Ammon's horn (tissue), 1 donor: ENCODE data around the gene ULBP3.
A peak's percentile ranks its signal among the peaks of the same experiment; 100 is the strongest.
"Not testable (repeated sequence)": the region's sequence is repeated elsewhere in the genome, so short reads cannot be mapped to it uniquely, and the experiment has no call there.

Source experiments
- DNase-seq: peaks from one replicate; pipeline ENCODE4 v3.0.0-alpha.2; 2016; ENCODE audit warnings: low spot score

Gene ULBP3

DNA sequence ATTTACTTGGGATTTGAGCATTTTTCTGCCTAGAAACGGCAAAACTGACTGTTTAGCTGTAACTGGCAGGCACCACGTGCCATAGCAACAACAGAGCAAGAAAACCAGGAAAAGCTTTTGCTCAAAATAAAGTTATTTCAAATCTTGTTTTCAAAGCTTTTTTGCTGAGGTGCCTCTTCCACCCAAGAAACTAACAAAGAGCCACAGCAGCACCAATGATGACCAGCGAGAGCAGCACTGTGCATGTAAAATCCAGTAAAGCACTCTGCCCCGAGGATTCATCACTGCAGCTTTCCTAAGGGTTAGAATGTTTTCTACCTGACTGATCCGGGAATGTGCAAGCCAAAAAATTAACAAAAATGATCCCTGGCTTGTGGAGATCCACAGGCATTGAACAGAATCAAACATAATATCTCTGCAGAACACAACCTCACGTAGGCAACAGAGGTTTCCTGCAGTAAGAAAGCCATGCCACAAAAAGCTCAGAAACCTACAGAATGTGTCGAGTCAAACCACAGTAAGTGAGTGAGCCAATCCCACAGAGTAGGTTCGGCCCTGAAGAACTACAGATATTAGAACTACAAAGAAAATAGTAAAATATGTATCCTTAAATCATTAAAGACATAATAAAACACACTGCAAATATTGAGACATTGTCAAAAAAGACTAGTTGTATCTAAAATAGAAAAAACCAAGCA lies 7.4 kb upstream of the ULBP3 start:
- DNase-seq, result peak; percentile 29

- DNase-seq, result no peak
These were observed 6.1 kb upstream of the ULBP3 start for GRCh38 chr6:150075034-150075421.

- not testable (repeated sequence) for DNase-seq
These were observed 5.6 kb upstream of the ULBP3 start for GRCh38 chr6:150074396-150075033.

GRCh38 chr6:150072201-150072600 lies 3.3 kb upstream of the ULBP3 start:
- no peak for DNase-seq

DNA sequence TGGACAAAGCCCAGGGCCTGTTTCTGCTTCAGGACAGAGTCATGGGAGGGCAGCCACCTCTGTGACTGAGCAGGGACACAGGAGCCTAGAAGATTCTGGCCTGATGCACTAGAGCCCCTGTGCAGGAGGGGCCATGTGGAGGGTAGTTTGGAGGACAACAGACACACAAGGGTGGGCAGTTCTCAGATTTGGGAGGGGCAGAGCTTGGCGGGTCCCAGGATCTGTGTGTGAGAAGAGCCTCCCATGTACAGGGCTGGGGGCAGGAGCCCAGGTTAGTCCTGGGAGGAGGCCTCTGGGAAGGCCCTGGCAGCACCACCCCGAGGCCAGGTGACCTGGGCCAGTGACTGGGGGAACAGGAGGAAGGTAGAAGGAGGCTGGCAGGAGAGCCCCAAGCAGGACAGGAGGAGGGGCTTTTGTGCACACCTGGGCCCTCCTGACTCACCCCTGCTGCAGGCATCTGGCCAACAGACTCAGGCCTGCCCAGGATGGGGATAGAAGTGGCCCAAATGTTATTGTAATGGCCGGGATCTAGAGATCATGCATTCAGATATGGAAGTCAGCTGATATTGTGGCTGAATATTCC lies 1.4 kb upstream of the ULBP3 start:
- DNase-seq, result no peak

DNA sequence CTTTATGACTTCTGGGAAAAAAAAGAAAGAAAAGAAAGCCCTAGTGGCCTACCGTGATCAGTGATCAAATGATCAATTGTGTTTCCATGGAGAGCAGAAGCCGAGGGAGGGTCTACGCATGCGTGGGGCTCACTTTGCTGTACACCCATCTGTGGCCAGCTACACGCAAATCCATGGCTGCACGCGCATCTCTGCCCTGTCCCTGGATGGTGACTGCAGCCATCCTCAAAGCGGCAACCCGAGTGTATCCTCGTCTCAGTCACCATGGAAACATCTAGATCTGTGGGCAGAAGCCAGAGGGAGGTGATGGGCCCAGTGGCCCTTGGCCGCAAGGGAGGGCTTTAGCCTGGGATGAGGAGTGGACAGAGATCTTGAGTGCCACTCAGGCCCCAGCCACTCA lies 785 bp upstream of the ULBP3 start:
- DNase-seq, result peak; percentile 63

DNA sequence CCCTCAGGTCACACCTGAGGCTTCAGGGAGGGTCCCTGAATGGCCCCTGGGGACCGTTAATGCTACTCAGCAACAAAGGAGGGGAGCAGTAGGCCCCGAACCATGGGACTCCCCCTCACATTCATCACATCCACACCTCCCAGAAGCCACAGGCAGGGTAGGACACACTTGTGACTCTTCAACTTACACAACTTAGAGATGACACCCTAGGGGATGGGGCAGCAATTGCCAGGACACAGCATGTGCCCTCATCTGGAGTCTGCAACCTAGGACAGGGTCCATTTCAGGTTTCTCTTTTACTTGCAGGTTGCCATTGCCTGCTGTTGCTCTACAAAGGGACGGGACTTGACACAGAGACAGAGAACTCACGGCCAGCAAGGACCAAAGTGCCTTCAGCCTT lies 770 bp downstream of the ULBP3 start:
- no peak for DNase-seq

DNA sequence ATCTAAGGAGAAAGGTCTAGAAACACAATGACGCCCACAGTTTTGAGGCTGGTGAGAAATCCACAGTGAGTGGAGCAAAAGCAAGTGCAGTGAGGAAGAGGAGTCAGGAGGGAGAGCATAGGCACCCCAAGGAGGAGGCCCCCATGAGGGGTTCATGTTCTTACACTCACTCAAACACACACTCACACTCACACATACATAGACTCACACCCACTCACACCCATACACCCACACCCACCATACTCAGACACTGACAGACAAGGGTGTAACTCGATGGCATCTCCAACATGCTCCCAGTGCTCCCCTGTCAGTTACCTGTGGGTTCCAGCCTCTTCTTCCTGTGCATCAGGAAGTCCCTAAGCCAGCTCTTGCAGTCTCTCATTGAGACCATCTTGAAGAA lies 3.8 kb downstream of the ULBP3 start:
- no peak for DNase-seq

DNA sequence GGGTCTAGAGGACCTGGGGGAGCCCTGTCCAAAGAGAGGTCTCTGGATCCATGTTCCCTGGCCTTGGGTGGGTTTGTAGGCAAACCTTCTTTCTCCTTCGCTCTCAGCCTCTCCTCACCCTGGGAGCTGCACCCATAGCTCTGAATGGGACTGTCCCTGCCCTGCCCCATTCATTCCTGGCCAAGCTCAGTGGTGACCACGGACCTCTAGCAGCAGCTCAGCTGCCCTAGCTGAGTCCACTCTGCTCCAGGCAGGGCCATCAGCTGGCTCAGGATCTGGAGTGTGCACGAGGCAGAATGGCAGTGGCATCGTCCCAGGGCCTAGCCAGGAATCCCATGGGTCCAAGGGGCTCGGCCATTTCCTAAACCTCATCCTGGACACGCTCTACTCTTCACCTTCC lies 5.3 kb downstream of the ULBP3 start:
- no peak for DNase-seq

DNA sequence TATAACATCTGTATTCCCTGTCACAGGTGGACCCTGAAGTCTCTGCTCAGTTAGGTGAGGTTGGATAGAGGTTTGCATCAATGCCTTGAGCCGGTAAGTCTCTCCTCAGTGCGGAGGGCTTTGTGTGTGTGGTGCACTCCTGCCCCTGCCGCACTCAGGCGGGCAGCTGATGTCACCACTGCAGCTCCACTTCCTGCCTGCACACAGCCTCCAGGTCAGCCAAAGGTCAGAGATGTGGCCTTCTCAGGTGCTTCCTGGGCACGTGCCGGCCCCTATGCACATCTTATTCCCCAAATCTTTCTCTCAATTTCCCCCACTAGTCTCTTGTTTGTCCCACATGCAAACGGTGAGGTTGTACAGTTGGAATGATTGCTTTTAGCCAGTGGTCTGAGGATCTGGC lies 8.9 kb downstream of the ULBP3 start:
- not testable (repeated sequence) for DNase-seq

DNA sequence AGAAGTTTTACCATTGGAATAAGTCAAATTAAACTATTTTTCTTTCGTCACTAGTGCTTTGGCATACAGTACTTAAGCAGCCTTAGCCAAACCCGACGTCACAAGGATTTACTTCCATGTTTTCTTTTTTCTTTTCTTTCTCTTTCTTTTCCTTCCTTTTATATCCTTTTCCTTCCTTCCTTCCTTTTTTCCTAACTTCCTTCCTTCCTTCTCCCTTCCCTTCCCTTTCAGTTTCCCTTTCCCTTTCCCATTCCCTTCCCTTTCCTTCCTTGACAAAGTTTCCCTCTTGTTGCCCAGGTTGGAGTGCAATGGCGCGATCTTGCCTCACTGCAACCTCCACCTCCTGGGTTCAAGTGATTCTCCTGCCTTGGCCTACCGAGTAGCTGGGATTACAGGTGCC lies 9.9 kb downstream of the ULBP3 start:
- DNase-seq, result no peak

- DNase-seq, result no peak
These were observed 10.6 kb downstream of the ULBP3 start for GRCh38 chr6:150058231-150058792.

GRCh38 chr6:150057501-150057951 lies 11.4 kb downstream of the ULBP3 start:
- no peak for DNase-seq

DNA sequence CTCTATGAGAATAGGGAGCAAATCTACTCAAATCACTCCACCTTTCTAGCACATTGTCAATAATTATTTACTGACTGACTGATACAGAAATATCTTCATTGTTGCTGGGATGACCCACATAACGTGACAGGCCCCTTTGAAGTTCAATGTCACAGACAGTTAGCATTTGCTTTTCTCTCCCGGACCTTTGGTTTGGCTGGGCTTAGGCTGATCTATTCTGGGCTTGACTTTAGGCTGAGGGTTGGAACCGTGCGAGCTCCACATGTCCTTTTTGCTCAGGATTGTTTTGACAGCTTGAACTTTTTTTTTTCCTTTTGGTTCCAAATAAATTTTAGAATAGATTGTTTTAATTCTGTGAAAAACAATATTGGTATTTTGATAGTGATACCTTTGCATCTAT lies 12.0 kb downstream of the ULBP3 start:
- no peak for DNase-seq

DNA sequence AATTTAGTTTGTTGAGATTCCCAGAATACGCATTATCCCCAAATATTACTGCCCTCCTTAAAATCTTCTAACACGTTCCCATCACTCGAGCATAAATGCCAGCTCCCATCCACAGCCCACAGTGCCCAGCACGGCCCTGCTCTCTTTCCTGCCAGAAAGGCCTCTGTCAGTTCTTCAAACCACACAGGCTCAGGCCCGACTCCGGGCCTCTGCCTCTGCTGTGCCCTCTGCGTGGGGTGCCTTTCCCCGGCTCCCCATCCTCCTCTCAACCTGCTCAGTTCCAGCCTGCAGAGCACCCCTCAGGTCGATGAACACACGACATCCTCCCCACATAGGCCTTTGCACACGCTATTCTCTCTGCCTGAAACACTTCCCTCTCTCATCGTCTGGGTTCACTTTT lies 12.8 kb downstream of the ULBP3 start:
- DNase-seq, result no peak

DNA sequence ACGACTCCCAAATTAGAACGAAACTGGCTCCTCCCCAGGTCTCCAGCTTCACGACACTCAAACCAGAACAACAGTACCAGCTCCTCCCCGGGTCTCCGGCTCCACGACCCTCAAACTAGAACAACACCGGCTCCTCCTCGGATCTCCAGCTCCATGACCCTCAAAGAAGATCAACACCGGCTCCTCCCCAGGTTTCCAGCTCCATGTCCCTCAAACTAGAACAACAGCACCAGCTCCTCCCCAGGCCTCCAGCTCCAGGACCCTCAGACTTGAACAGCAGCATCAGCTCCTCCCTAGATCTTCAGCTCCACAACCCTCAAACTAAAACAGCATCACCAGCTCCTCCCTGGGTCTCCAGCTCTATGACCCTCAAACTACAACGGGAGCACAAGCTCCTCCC lies 13.8 kb downstream of the ULBP3 start:
- no peak for DNase-seq

- DNase-seq, result no peak
These were observed 15.5 kb downstream of the ULBP3 start for GRCh38 chr6:150053450-150053849.

- no peak for DNase-seq
These were observed 18.1 kb downstream of the ULBP3 start for GRCh38 chr6:150050846-150051245.

DNA sequence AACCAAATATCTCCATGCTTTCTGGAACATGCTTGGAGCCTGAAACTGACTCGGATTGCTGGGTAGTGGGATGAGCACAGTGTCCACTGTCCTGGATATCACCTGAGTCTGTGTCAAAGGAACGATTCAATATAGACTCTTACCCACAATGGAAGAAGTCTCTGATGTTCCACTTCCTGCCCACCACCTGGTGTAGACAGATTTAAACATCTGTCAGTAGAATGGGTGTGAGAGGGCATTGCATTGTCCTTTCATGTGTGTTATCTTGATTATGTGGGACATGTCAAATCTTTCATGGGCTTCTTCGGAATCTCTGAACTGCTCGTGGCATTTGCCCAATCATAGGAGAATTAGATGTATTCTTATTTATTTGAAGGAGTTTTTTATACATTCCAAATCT lies 20.8 kb downstream of the ULBP3 start:
- no peak for DNase-seq

- no peak for DNase-seq
These were observed 22.0 kb downstream of the ULBP3 start for GRCh38 chr6:150046943-150047342.

DNA sequence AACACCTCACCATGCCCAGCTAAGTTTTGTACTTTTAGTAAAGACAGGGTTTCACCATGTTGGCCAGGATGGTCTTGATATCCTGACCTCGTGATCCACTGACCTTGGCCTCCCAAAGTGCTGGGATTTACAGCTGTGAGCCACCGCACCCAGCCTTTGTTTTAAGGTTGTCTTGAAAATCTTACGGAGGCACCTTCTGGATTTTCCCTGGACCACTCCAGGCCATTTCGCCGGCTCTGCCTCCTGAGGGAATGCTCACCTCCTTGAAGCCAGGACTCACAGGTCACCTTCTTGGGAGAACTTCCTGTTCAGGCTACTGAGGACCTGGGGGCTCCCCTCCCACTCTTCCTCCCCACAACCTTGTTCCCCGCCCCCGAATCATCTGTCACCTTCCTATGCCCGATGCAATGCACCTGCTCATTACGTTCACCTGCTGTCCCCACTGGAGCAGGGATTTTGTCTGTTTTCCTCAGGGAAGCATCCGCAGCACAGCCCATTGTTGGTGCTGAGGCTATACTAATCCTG lies 24.2 kb downstream of the ULBP3 start:
- no peak for DNase-seq

- DNase-seq, result no peak
These were observed 25.2 kb downstream of the ULBP3 start for GRCh38 chr6:150043501-150044412.
